HG03460 (cell line): ENCODE measurements around the gene CHMP6.

Experiments used
- ATAC-seq: cut with Tn5 transposase; IDR thresholded peaks from one replicate; pipeline ENCODE4 v1.9.1; 2021; ENCODE audit not compliant: unreplicated experiment

CHMP6 gene

DNA sequence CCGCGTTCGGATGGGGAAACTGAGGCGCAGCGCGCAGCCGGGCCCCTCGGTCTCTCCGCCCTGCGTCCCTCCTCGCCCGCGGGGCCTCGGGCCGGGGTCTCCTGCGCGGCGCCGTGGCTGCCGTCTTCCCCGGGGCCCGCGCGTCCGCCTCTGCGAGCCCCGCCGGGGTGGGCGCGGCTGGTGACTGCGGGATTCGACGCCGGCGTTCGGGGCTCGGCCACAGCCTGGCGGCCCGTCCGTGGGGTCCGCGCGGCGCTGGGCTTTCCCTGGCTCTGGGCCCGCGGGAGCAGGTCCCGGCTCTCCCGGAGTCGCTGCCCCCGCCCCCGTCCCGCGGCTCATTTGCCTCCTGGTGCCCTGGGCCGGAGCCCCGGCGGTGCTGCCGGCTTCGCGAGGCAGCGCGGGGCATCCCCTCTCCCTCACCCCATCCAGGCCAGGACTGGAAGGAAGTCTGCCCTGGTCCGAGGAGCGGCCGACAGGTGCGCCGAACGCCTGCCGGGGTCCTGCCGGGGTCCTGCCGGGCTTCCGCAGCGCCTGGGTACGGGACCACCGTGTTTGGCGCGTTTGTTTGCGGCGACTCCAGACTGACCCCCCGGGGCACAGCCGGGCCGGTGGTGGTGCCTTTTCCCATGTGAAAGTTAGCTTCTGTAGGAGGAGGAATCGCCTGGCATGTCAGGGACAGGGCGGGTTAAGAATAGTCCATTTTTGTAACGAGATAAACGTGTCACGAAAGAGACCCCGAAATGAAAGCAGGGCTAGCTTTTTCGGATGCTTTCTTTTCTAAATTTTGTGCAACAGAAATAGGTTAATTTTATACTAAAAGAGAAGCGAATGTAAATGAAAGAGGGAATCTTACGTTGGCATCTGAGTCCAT lies 671 bp downstream of the CHMP6 start:
- ATAC-seq: no peak

DNA sequence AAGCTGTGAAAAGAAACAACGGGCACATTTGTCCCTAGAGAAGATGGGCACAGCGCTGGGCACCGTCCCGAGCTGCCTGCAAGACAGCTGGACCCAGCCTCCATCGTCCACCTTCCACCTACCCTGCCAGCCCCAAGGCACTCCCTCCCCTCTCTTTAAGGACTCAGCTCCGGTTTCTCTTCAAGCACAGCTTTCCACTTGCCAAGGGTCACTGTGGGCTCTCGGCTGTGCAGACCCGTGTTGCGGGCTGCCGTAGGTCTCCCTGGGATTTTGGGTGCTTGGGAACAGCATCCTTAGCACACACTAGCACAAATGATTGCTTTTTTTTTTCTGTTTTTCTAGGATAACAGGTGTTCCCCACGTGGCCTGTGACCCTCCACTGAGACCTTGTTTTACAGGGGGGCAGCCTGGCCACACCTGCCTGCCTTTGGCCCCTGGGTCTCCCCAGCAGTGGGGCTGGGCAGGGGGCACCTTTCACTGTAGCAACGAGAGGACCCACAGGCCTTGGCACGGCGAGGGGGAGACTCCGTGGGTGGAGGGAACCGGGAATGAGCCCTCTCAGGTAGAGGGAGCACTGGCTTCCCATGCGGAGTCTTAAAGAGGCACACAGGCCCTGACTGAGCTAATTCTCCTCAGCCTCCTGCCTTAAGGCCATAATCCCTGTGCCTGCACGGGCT lies 1.4 kb downstream of the CHMP6 start:
- no peak for ATAC-seq

- ATAC-seq: no peak
Observed at GRCh38 chr17:80995131-80995530, 3.5 kb downstream of the CHMP6 start.

DNA sequence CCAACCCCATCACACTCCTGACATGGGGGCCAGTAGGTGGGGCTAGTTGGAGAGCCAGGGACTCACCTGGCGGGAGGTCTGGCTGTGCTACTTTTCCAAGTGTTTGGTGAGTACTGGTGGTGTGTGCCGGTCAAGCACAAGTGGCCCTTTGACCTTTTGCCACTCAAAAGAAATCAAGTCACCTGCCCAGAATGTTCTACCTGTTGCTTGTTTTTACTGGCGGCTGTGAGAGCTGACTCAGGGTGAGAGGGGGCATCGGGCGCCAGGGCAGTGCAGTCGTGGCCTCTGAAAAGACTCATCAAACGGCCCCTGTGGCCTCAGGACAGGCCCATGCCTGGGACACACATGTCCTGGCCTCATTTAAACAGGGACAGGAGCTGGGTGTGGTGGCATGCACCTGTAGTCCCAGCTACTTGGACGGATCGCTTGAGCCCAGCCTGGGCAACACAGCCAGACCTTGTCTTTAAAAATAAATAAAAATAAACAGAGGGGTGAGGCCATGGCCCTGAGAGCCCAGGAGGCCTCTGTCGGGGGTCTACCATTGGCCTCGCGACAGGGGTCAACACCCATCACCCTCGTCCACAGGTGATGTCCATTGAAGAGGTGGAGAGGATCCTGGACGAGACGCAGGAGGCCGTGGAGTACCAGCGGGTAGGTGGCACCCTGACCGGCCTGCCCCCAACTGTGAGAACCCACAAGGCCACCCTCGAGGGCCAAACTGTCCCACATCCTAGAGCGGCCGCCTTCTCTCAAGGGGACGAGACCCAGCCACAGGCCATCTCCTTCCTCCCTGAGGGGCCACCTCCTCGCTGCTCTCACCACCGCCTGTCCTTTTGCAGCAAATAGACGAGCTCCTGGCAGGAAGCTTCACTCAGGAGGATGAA lies 5.0 kb downstream of the CHMP6 start:
- no peak for ATAC-seq

DNA sequence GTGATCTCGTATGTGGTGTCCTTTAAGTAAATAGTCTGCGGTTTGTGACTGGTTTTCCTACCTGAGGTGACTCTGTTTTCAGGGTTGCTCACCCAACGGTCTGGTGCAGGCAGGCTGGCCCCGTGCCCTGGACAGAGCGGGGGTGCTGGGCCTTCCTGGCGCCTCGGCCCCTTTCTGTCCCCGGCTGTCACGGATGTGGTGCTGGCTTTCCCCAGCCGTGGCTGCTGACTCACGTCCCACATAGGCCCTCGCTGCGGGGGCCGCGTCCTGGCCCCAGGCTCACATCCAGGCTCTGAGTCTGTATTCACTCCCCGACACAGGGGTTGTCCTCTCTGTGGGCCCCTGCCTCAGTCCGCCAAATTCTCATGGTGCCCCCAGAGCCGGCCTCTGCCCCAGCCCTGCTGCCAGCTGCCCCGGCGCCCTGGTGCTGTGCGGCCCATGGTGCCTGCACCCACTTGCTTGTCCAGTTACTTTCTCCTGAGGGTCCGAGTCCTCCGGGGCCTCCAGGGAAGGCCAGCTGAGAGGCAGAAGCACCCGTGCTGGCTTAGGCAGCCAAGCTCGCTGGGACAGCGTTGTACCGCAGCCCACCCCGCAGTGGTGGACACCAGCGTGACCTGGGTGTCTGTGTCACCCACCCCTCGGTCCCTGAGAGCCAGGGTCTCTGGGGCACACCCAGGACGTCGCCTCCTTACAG lies 5.9 kb downstream of the CHMP6 start:
- ATAC-seq: no peak

DNA sequence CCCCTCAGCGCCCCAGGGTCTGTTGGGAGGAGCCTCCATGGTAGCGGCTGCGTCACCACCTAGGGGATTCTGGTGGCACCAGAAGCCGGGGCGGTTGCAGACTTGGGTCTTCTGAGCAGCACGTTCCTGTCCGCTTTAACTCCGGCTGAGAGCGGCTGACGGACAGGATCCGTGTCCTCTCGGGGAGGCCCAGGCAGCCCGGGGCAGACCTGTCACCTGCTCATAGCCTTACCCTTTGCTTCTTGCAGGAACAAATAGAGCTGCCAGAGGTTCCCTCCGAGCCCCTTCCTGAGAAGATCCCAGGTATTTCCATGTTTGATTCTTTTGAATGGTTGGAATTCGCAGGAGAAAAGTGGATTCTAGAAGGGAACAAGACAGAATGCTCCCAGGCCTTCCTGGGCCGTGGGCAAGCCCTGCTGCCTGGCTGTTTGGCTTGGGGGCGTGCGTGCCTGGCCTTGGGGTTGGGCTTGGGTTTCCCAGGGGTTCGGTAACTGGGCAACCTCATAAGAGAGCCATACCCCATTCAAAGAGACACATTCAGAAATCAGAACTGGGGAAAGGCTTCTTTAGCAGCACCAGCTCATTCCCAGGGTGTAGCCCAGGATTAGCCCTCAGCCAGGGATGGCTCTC lies 6.6 kb downstream of the CHMP6 start:
- ATAC-seq: no peak

- ATAC-seq: no peak
Observed at GRCh38 chr17:80998748-80999535, 7.3 kb downstream of the CHMP6 start.

DNA sequence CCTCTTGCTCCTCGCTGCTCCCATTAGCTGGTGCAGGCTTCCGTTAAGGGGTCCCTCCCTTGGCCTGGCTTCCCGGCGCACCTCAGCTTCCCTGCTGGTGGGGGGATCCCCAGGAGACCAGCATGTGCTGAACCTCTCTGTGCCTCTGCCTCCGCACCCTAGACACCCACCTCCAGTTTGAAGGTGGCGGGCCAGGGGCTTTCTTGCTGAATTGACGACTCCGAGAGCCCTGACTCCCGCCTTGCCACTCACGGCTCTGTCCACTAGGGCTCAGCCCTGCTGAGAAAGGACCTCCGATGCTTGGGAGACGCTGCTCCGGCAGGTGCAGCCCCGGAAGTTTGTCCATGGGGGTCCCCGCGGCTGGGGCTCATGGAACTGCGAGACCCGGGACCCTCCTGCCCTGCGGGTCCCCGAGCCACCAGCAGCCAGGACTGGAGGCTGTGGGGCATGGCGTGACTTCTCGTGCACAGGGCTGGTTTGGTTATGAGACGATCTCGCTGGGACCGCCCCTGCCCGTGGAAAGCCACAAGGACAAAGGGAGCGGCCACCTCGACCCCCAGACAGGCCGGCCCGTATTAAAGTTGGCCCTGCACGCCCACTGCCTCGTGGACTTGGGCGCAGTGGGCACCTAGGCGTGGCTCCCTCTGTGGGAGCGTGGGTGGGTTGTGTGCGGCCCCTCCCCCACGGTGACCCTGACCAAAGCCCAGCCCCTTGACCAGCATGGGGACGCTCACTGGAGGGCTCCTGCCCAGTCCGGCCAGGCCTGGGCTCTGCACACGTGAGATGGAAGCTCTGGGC lies 8.1 kb downstream of the CHMP6 start:
- ATAC-seq: no peak

GRCh38 chr17:81000334-81000630 lies 8.6 kb downstream of the CHMP6 start:
- ATAC-seq: no peak

- ATAC-seq: no peak
Observed at GRCh38 chr17:81000631-81001357, 9.2 kb downstream of the CHMP6 start.

DNA sequence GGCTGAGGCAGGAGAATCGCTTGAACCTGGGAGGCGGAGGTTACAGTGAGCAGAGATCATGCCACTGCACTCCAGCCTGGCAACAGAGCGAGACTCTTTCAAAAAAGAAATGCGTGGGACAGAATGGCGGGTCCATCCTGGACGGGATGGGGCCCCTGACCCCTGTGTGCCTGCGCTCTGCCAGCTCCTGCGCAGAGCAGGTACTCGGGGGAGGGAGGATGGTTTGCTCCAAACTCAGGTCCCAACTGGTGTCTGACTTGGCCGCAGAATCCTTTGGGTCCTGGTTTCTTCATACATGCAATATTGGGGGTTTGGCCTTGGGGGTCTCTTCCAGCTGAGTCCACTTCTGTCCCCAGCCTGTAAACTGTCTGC lies 10.4 kb downstream of the CHMP6 start:
- no peak for ATAC-seq

DNA sequence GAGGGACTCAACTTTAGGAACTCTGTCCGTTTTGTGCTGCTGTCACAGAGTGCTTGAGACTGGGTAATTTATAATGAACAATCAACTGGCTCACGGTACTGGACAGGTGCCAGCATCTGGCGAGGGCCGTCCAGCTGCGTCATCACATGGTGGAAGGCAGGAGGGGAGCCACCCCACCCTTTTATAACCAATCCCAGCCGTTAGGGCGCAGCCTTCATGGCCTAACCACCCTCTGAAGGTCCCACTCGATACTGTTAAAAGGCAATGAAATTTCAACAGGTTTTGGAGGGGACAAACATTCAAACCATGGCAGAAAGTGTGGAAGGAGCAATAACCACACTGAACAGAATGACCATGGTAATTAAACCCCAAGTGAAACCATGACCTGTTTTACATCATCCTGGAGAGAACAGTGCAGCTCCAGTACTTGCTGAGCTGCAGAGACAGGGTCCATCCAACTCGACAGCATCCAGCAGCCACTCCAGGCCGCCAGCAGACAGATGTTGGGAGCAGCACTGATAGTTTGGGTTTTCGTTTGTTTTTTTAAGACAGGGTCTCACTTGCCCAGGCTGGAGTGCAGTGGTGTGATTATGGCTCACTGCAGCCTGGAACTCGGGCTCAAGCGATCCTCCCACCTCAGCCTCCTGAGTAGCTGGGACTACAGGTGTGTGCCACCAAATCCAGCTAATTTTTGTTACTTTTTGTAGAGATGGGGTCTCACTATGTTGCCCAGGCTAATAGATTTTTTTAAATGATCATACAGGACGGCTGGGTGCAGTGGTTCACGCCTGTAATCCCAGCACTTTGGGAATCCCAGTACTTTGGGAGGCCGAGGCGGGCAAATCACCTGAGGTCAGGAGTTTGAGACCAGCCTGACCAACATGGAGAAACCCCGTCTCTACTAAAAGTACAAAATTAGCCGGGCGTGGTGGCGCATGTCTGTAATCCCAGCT lies 11.0 kb downstream of the CHMP6 start:
- ATAC-seq: no peak

DNA sequence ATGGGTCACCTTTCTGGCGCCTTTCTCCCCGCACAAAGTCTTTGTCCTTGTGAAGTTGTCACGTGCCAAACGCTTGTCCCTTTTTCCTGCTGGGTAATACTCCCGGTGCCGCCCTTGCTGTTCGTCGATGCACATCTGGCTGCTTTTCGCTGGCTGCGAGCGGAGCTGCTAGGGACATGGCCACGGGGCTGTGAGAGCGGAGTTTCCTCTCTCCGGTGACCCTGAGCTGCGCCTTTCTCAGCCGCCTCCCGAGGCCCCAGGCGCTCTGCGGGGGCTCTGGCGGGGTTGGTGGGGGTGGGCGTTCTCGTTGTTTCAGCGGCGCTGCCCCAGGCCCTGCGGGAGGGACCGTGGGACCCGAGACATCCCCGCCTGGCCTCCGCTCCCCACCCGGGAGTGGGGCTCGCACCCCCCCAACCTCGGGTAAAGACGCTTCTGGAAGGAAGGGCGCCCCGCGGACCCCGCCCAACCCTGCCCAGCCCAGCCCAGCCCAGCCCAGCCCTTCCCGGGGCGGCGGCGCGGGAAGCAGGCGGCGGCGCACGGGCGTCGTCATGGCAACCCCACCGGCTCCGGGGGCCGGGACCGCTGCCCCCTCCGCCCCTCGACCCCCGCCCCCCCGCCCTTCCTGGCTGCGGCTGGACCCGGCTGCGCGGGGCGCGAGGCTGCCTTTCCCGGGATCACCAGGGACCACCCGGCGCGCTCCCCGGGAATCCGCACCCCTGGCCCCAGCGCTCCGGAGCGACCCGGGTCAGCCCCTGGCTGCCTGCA lies 12.3 kb downstream of the CHMP6 start:
- no peak for ATAC-seq

GRCh38 chr17:81006891-81007290 lies 15.2 kb downstream of the CHMP6 start:
- no peak for ATAC-seq

GRCh38 chr17:81008140-81008539 lies 16.5 kb downstream of the CHMP6 start:
- no peak for ATAC-seq

GRCh38 chr17:81009136-81009535 lies 17.5 kb downstream of the CHMP6 start:
- ATAC-seq: no peak

GRCh38 chr17:81010935-81011334 lies 19.3 kb downstream of the CHMP6 start:
- ATAC-seq: no peak
